Measurements from ENCODE around the gene HMBS. TPM values are rescaled to one million over a fixed set of nuclear protein-coding genes. Genes with fewer than 3 reads are reported as not detected.
A peak's percentile ranks its signal among the peaks of the same experiment; 100 is the strongest.
"Not testable (repeated sequence)": the region's sequence is repeated elsewhere in the genome, so short reads cannot be mapped to it uniquely, and the experiment has no call there.

The HMBS gene
- total and polyA plus RNA-seq, 4 donors = 4.0 to 31.1 (median 19.3) TPM

- Histone ChIP-seq H3K27ac (ENCODE audit: low read depth, low read length) (no peak overlapping the region), H3K9me3 (ENCODE audit: control insufficient read depth, insufficient read depth, low read length) (no peaks in the 10 kb centered on the region), H3K4me3 (ENCODE audit: low read depth, low read length) (no peak overlapping the region), H3K27me3 (ENCODE audit: control insufficient read depth, insufficient read depth, low read length) (no peaks in the 10 kb centered on the region), H3K36me3 (ENCODE audit: control insufficient read depth, insufficient read depth, low read length) (peaks cover 18% of the 10 kb centered on the region), H3K4me1 (ENCODE audit: control insufficient read depth, insufficient read depth, low read length) (peaks cover 30% of the 10 kb centered on the region)
- DNase-seq (ENCODE audit: low read depth in 4 of 6, low spot score in 6 of 6) = no peak
- 93% methylated on average over 4 of the region's 6 CpGs for WGBS (ENCODE audit: insufficient coverage)
Measured at GRCh38 chr11:119099711-119100110, 15.0 kb downstream of the HMBS start.

DNA sequence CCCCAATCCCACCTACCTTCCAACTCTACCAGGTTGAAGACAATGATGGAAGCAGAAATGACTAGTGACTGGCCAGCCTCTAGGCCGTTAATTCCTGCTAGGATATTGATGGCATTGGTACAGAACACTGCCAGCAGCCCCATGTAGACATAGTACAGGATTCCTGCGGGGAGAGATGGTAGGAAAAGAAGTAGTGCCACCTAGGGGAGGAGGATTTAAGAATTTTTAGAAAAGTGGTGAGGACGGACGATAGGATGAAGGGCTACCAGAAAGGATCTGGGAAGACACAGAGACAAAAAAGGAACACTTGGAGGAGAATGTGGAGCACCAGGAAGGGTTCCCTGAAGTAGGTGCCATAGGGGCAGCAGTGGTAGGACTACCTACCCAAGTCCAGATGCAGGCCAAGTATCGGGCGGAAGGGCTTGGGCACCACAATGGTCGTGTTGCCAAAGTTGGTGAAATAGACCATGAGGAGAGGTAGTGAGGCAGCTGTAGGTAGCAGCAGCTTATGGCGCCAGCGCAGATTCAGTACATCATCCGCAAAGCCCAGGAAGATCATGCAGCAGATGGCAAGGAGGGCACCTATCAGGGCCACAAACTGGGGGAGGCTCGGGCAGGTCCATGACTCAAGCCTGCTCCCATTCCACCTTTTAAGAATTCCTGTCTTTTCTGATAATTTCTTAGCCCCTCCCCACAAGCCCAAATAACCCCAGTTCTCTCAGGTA is 15.7 kb downstream of the HMBS start:
- no peaks in the 10 kb centered on the region for H3K9me3 ChIP-seq (ENCODE audit: control insufficient read depth, insufficient read depth, low read length)
- H3K36me3 ChIP-seq (ENCODE audit: control insufficient read depth, insufficient read depth, low read length) = peaks cover 18% of the 10 kb centered on the region
- H3K4me1 ChIP-seq (ENCODE audit: control insufficient read depth, insufficient read depth, low read length) = peaks cover 30% of the 10 kb centered on the region
- peak overlapping the region; percentile 95 for H3K4me3 ChIP-seq (ENCODE audit: low read depth, low read length)
- no peaks in the 10 kb centered on the region for H3K27me3 ChIP-seq (ENCODE audit: control insufficient read depth, insufficient read depth, low read length)
- no peak overlapping the region for H3K27ac ChIP-seq (ENCODE audit: low read depth, low read length)
- WGBS (ENCODE audit: insufficient coverage) = 47% methylated on average over 10 of the region's 11 CpGs
- peak in 1 of 6 donors; percentile 42 for DNase-seq (ENCODE audit: low read depth in 4 of 6, low spot score in 6 of 6)

DNA sequence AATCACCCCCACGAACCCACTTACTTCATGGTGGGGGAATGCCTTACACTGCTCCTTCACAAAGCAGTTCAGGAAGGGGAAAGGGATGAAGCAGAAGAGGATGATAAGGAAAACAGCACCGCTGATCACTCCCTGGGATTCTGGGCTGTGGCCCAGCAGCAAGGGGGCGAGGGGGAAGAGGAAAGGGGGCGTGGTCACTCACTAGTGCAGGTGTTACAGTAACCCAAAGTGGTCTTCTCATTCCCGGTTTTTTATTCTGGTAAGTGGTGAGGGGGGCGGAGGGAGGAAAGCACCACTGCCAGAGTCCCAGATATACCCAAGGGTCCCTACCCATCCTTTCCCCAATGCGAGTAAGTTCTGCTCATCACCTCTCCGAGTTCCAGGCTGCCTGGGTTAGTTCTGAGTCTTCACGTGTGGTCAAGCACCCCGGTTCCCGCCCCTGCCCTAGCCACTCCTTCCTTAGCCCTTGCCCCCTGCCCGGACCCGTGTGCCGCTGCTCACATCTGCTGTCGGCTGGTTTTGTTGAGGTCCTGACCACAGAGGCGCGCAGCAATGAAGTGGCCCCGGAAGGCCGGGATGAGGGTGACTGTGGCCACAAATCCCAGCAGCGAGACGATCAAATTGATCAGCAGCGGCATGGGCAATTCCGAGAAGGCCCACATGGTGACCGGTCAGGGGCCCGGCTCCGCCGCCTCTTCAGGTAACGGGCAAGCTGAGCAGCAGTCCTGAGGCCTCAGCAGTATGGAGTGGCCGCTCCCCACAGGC is 16.5 kb downstream of the HMBS start:
- no peak for DNase-seq (ENCODE audit: low read depth in 4 of 6, low spot score in 6 of 6)
- 0% methylated on average over 26 of the region's 29 CpGs for WGBS (ENCODE audit: insufficient coverage)
- Histone ChIP-seq H3K4me3 (ENCODE audit: low read depth, low read length) (peak overlapping the region; percentile 95), H3K27me3 (ENCODE audit: control insufficient read depth, insufficient read depth, low read length) (no peaks in the 10 kb centered on the region), H3K36me3 (ENCODE audit: control insufficient read depth, insufficient read depth, low read length) (peaks cover 18% of the 10 kb centered on the region), H3K9me3 (ENCODE audit: control insufficient read depth, insufficient read depth, low read length) (no peaks in the 10 kb centered on the region), H3K27ac (ENCODE audit: low read depth, low read length) (peak overlapping the region; percentile 98), H3K4me1 (ENCODE audit: control insufficient read depth, insufficient read depth, low read length) (peaks cover 23% of the 10 kb centered on the region)

- DNase-seq (ENCODE audit: low read depth in 4 of 6, low spot score in 6 of 6) = peak; percentile 86 to 99 (median 96)
- H3K36me3 ChIP-seq (ENCODE audit: control insufficient read depth, insufficient read depth, low read length) = peaks cover 13% of the 10 kb centered on the region
- no peaks in the 10 kb centered on the region for H3K9me3 ChIP-seq (ENCODE audit: control insufficient read depth, insufficient read depth, low read length)
- peak within 1 kb of the TSS; percentile 98 for H3K27ac ChIP-seq (ENCODE audit: low read depth, low read length)
- peak within 1 kb of the TSS; percentile 95 for H3K4me3 ChIP-seq (ENCODE audit: low read depth, low read length)
- WGBS (ENCODE audit: insufficient coverage) = 0% methylated on average over 30 of the region's 32 CpGs
- H3K27me3 ChIP-seq (ENCODE audit: control insufficient read depth, insufficient read depth, low read length) = no peaks in the 10 kb centered on the region
- peaks cover 30% of the 10 kb centered on the region for H3K4me1 ChIP-seq (ENCODE audit: control insufficient read depth, insufficient read depth, low read length)
Measured at GRCh38 chr11:119101759-119102423, 17.2 kb downstream of the HMBS start, which contains the start of gene DPAGT1. TSS of gene DPAGT1 (minus strand) at chr11:119101853. CDS start at chr11:119101655, 198 bp downstream.

- Histone ChIP-seq H3K4me3 (ENCODE audit: low read depth, low read length) (peak overlapping the region; percentile 95), H3K27ac (ENCODE audit: low read depth, low read length) (peak overlapping the region; percentile 98), H3K4me1 (ENCODE audit: control insufficient read depth, insufficient read depth, low read length) (peaks cover 35% of the 10 kb centered on the region)
- not testable (repeated sequence) for DNase-seq (ENCODE audit: low read depth in 4 of 6, low spot score in 6 of 6); H3K36me3 ChIP-seq (ENCODE audit: control insufficient read depth, insufficient read depth, low read length); H3K9me3 ChIP-seq (ENCODE audit: control insufficient read depth, insufficient read depth, low read length); H3K27me3 ChIP-seq (ENCODE audit: control insufficient read depth, insufficient read depth, low read length)
- WGBS (ENCODE audit: insufficient coverage) = 94% methylated on average over 14 of the region's 18 CpGs
Measured at GRCh38 chr11:119103161-119103664, 18.5 kb downstream of the HMBS start.

DNA sequence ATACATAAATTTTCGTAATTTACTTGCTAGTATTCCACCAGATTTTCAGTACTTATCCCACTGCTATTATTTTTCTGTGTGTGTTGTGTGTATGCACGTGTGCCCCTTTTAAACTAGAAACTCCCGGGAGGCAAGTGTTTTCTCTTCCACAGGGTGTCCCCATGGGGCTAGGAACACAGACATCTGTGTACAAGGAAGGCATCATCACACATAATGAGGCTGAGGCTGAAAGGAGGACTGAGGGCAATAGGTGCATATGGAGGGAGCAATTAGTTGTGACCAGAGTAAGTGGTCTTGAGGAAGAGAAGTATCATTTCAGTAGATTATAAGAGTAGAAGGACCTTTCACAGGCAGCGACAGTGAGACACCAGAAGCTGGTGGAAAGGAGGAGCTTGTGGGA is 19.1 kb downstream of the HMBS start:
- H3K27ac ChIP-seq (ENCODE audit: low read depth, low read length) = no peak overlapping the region
- H3K4me3 ChIP-seq (ENCODE audit: low read depth, low read length) = no peak overlapping the region
- no CpG with 5 or more reads among the region's 4 CpGs for WGBS (ENCODE audit: insufficient coverage)
- H3K36me3 ChIP-seq (ENCODE audit: control insufficient read depth, insufficient read depth, low read length) = no peaks in the 10 kb centered on the region
- no peaks in the 10 kb centered on the region for H3K9me3 ChIP-seq (ENCODE audit: control insufficient read depth, insufficient read depth, low read length)
- DNase-seq (ENCODE audit: low read depth in 4 of 6, low spot score in 6 of 6) = peak in 1 of 6 donors; percentile 12
- H3K4me1 ChIP-seq (ENCODE audit: control insufficient read depth, insufficient read depth, low read length) = peaks cover 41% of the 10 kb centered on the region
- no peaks in the 10 kb centered on the region for H3K27me3 ChIP-seq (ENCODE audit: control insufficient read depth, insufficient read depth, low read length)

GRCh38 chr11:119106564-119107537 is 22.2 kb downstream of the HMBS start, which contains the start of gene C2CD2L:
TSS of gene C2CD2L (plus strand) at chr11:119107344. CDS start at chr11:119107742, 398 bp downstream.
- Histone ChIP-seq H3K36me3 (ENCODE audit: control insufficient read depth, insufficient read depth, low read length) (peaks cover 14% of the 10 kb centered on the region), H3K4me3 (ENCODE audit: low read depth, low read length) (peak within 1 kb of the TSS; percentile 68), H3K27me3 (ENCODE audit: control insufficient read depth, insufficient read depth, low read length) (no peaks in the 10 kb centered on the region), H3K27ac (ENCODE audit: low read depth, low read length) (peak within 1 kb of the TSS; percentile 75), H3K4me1 (ENCODE audit: control insufficient read depth, insufficient read depth, low read length) (peaks cover 38% of the 10 kb centered on the region), H3K9me3 (ENCODE audit: control insufficient read depth, insufficient read depth, low read length) (no peaks in the 10 kb centered on the region)
- peak in 4 of 6 donors; percentile 76 to 95 (median 89) for DNase-seq (ENCODE audit: low read depth in 4 of 6, low spot score in 6 of 6)
- 0% methylated on average over 40 of the region's 49 CpGs for WGBS (ENCODE audit: insufficient coverage)

DNA sequence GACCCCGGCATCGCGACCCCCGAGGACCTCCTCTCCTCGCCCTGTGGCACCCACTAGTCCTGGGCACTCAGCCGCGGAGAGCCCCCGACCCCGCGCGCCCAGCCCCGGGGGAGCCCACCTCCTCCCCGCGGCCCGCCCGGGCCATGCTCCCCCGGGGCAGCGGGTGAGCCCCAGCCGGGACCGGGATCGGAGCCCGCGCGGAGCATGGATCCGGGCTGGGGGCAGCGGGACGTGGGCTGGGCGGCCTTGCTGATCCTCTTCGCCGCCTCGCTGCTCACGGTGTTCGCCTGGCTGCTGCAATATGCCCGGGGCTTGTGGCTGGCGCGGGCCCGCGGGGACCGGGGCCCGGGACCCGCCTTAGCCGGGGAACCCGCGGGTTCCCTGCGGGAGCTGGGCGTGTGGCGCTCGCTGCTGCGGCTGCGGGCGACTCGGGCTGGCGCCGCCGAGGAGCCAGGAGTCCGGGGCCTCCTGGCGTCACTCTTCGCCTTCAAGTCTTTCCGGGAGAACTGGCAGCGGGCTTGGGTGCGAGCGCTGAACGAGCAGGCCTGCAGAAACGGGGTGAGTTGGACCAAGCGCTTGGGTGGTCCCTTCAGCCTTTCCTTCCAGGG is 23.0 kb downstream of the HMBS start:
- peak in 1 of 6 donors; percentile 11 for DNase-seq (ENCODE audit: low read depth in 4 of 6, low spot score in 6 of 6)
- peaks cover 34% of the 10 kb centered on the region for H3K4me1 ChIP-seq (ENCODE audit: control insufficient read depth, insufficient read depth, low read length)
- under 1% methylated on average over 65 of the region's 65 CpGs for WGBS (ENCODE audit: insufficient coverage)

More for the DNA sequence above, 23.0 kb downstream of the HMBS start:
- Histone ChIP-seq H3K27me3 (ENCODE audit: control insufficient read depth, insufficient read depth, low read length) (no peaks in the 10 kb centered on the region), H3K27ac (ENCODE audit: low read depth, low read length) (no peak overlapping the region), H3K9me3 (ENCODE audit: control insufficient read depth, insufficient read depth, low read length) (no peaks in the 10 kb centered on the region), H3K36me3 (ENCODE audit: control insufficient read depth, insufficient read depth, low read length) (peaks cover 22% of the 10 kb centered on the region), H3K4me3 (ENCODE audit: low read depth, low read length) (peak overlapping the region; percentile 68)
